BLaER1 treated with 17β-estradiol and CSF1 and Interleukin-3, amounts not matched to agents 10 nM and 100 nM (cell line): ENCODE measurements around the gene CPT1C.

Experiments
- H3K27ac ChIP-seq, 11 experiments: shearing (Covaris generic); formaldehyde crosslinking; 2 replicates each; pipeline ENCODE4 v1.8.1; 2022
- H3K27me3 ChIP-seq, 11 experiments: shearing (Covaris generic); formaldehyde crosslinking; 2 replicates each; pipeline ENCODE4 v1.8.1; 2022
- H3K36me3 ChIP-seq, 11 experiments: shearing (Covaris generic); formaldehyde crosslinking; 2 replicates each; pipeline ENCODE4 v1.8.1; 2022
- H3K4me1 ChIP-seq, 10 experiments: shearing (Covaris generic); formaldehyde crosslinking; 2 replicates each; pipeline ENCODE4 v1.8.1; 2022
- H3K4me2 ChIP-seq, 11 experiments: shearing (Covaris generic); formaldehyde crosslinking; 2 replicates each; pipeline ENCODE4 v1.8.1; 2022
- H3K4me3 ChIP-seq, 10 experiments: shearing (Covaris generic); formaldehyde crosslinking; 2 replicates each; pipeline ENCODE4 v1.8.1; 2022
- H3K9ac ChIP-seq, 11 experiments: shearing (Covaris generic); formaldehyde crosslinking; 2 replicates each; pipeline ENCODE4 v1.8.1; 2022
- H3K9me3 ChIP-seq, 11 experiments: shearing (Covaris generic); formaldehyde crosslinking; replicated peaks in 1 of 11; 2 replicates each; pipeline ENCODE4 v1.8.1; 2022
- H4K20me1 ChIP-seq, 11 experiments: shearing (Covaris generic); formaldehyde crosslinking; 2 replicates each; pipeline ENCODE4 v1.8.1; 2022
- Cebpa-rat ChIP-seq, 11 experiments: shearing (Covaris generic); IDR thresholded peaks; 2 replicates each; pipeline ENCODE4 v1.8.1; 2022

Gene CPT1C

DNA sequence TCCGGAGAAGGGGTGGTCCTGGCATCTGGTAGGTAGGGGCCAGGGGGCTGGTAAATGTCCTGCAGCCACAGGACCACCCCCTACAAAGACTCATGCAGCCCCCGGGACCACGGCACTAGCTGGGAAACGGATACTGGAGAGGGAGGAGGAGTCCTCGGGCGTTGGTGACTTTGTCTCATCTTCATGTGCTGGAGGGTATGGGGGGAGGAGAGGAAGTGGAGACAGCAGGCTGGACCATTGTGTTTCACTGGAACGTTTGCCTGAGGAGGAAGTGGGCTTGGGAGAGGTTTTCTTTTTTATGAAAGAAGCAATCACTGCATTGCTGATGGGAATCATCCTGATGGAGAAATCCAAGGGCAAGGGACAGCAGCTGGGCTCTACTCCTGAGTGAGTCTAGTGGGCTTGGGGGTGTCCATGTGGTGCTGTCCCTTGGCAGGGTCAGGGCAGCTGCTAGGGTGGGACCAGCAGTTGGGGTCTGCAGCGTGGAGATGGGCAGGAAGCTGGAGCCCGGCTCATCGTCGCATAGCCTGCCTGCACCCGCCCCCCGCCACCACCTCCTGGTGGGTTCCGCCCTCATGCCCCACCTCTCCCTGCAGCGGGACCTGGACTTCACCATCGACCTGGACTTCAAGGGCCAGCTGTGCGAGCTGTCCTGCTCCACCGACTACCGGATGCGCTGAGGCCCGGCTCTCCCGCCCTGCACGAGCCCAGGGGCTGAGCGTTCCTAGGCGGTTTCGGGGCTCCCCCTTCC, 3.2 kb upstream of the CPT1C start:
- Histone ChIP-seq H3K36me3 (peaks cover 33 to 74% (median 66%) of the 10 kb centered on the region in 11 experiments), H3K4me2 (peak overlapping the region; percentile 64 to 95 (median 89)), H3K9me3 (no peaks in the 10 kb centered on the region), H3K9ac (peak overlapping the region in 10 of 11 experiments; percentile 29 to 66 (median 48); a peak in 16 of 22 replicates), H4K20me1 (peaks cover 0 to 78% (median 71%) of the 10 kb centered on the region in 11 experiments; a peak in 21 of 22 replicates), H3K4me3 (peak overlapping the region in 6 of 10 experiments; percentile 31 to 65 (median 48); a peak in 11 of 20 replicates), H3K4me1 (peaks cover 37 to 82% (median 56%) of the 10 kb centered on the region in 10 experiments), H3K27ac (peak overlapping the region in 7 of 11 experiments; percentile 44 to 77 (median 55); a peak in 13 of 22 replicates), H3K27me3 (peaks cover 21 to 35% (median 30%) of the 10 kb centered on the region in 11 experiments)
- TF ChIP-seq Cebpa-rat (IDR thresholded peaks at IDR 0.05): no peak

DNA sequence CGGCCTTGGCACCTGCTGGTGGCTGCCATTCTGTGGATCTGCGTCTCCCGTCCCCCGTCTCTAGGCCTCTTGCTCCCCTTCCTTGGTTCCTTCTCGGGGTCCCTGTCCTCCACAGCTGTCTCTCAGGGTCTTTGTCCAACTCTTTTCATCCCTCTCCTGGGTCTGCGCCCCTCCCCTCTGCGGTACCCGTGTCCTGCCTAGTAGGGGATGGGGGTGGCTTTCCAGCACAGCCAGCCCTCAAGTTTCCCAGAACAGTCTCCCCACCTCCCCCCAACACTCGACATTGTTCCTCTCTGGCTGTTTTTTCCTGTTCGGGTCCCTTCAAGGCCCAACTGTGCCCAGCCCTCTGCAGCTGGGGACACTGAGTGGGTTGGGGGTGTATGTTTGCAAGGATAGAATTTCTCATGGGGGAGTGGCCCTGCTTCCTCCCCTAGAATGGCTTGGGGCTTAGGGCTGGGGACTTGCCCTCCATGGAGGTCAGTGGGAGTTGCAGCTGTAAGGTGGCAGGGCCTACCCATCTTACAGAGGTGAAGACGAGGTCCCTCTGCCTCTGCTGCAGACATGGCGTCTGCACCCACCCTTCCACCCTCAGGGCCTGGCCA, 2.3 kb upstream of the CPT1C start:
- H3K9ac ChIP-seq: peak overlapping the region in 6 of 11 experiments; percentile 29 to 66 (median 48); a peak in 10 of 22 replicates
- peaks cover 25 to 65% (median 57%) of the 10 kb centered on the region in 11 experiments for H3K36me3 ChIP-seq
- peaks cover 37 to 82% (median 56%) of the 10 kb centered on the region in 10 experiments for H3K4me1 ChIP-seq
- peak overlapping the region in 6 of 11 experiments; percentile 33 to 77 (median 59); a peak in 9 of 22 replicates for H3K27ac ChIP-seq
- H3K9me3 ChIP-seq: no peaks in the 10 kb centered on the region
- TF ChIP-seq Cebpa-rat (IDR thresholded peaks at IDR 0.05): no peak
- H4K20me1 ChIP-seq: peaks cover 0 to 69% (median 62%) of the 10 kb centered on the region in 11 experiments; a peak in 21 of 22 replicates
- H3K4me3 ChIP-seq: peak overlapping the region in 4 of 10 experiments; percentile 45 to 65 (median 52); a peak in 8 of 20 replicates
- peaks cover 21 to 35% (median 30%) of the 10 kb centered on the region in 11 experiments for H3K27me3 ChIP-seq
- peak overlapping the region; percentile 64 to 95 (median 89); a peak in 20 of 22 replicates for H3K4me2 ChIP-seq

DNA sequence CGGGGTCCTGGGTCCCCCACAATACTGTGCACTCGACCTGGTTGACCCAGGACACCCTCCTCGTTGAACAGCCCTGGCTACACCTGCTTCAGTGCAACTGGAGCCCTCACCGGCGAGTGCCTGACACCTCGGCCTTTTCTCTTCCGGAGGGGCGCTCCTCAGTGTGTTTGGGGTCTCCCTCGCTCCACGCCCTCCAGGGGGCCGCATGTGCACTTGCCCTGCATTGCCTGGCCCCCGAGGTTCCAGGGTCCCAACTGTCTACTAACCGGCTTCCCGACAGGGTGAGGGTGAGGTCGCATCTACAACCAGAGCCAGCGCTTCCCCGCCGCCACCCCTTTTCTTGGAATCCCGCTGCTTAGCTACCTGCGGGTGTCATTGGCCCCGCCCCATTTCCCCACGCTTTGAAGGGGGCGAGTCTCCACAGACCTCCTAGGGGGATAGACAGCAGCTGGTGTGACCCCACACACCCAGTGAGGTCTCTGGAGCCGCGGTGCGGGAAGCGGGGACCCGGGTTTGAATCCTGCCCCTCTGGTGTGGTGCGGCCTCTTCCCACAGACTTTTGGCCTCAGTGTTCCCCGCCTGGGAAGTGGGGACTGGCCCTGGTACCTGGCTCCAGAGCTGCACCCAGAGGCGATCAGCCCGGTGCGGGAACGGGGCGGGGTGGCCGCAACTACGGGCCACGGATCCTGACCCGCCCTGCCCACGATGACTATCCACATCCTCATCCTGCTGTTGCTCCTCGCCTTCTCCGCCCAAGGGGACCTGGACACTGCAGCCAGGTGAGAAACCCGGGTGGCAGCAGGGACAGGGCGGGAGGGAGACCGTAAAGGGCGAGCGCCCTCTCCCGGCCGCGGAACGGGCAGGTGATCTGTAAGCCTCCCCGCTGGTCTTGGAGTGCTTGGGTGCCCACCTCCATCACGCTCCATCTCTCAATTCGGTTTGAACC, 1.5 kb upstream of the CPT1C start, which contains the start of gene ADM5:
Gene ADM5, plus strand, starts transcription at position 462 of the 946 bp plus-strand sequence. Its CDS starts 244 bp downstream, at position 706.
- peak within 1 kb of the TSS in 6 of 11 experiments; percentile 33 to 77 (median 59); a peak in 9 of 22 replicates for H3K27ac ChIP-seq
- no peaks in the 10 kb centered on the region for H3K9me3 ChIP-seq
- H3K4me1 ChIP-seq: peaks cover 37 to 75% (median 56%) of the 10 kb centered on the region in 10 experiments
- peak within 1 kb of the TSS in 8 of 10 experiments; percentile 27 to 65 (median 46); a peak in 11 of 20 replicates for H3K4me3 ChIP-seq
- H3K27me3 ChIP-seq: peaks cover 21 to 35% (median 30%) of the 10 kb centered on the region in 11 experiments
- peaks cover 0 to 62% (median 54%) of the 10 kb centered on the region in 11 experiments; a peak in 19 of 22 replicates for H4K20me1 ChIP-seq
- H3K36me3 ChIP-seq: peaks cover 18 to 57% (median 49%) of the 10 kb centered on the region in 11 experiments
- TF ChIP-seq Cebpa-rat (IDR thresholded peaks at IDR 0.05): no peak
- H3K9ac ChIP-seq: peak within 1 kb of the TSS in 9 of 11 experiments; percentile 10 to 66 (median 42); a peak in 13 of 22 replicates
- peak within 1 kb of the TSS; percentile 68 to 95 (median 89) for H3K4me2 ChIP-seq

DNA sequence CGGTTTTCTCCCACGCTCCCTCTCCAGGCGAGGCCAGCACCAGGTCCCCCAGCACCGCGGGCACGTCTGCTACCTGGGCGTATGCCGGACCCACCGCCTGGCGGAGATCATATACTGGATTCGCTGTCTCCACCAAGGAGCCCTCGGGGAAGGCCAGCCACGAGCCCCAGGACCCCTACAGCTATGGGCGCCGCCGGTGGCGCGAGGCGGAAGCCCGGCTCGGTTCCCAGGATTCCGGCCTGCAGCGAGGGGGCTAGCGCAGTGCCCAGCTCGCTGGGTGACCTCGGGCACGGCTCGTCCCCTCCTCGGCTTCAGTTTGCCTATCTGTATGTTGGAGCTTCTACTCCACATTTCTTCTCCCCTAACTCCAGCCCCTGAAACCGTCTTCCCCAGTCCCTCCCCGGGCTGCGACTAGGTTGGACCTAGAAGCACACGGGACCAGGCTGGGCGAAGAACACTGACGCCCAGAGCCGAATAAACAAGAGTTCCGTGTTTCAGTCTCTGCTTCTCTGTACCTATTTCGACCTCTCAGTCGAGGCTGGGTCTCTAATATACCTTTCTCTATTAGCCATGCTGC, 749 bp upstream of the CPT1C start:
- H3K36me3 ChIP-seq: peaks cover 11 to 49% (median 42%) of the 10 kb centered on the region in 11 experiments
- peak overlapping the region in 7 of 11 experiments; percentile 7 to 42 (median 35); a peak in 5 of 22 replicates for H3K9ac ChIP-seq
- peaks cover 0 to 54% (median 47%) of the 10 kb centered on the region in 11 experiments; a peak in 19 of 22 replicates for H4K20me1 ChIP-seq
- H3K4me1 ChIP-seq: peaks cover 37 to 71% (median 56%) of the 10 kb centered on the region in 10 experiments
- no peak overlapping the region for H3K27ac ChIP-seq
- no peaks in the 10 kb centered on the region for H3K9me3 ChIP-seq
- peak overlapping the region in 8 of 10 experiments; percentile 26 to 56 (median 37); a peak in 10 of 20 replicates for H3K4me3 ChIP-seq
- peak overlapping the region; percentile 68 to 95 (median 80) for H3K4me2 ChIP-seq
- TF ChIP-seq Cebpa-rat (IDR thresholded peaks at IDR 0.05): no peak
- H3K27me3 ChIP-seq: peaks cover 21 to 35% (median 30%) of the 10 kb centered on the region in 11 experiments

DNA sequence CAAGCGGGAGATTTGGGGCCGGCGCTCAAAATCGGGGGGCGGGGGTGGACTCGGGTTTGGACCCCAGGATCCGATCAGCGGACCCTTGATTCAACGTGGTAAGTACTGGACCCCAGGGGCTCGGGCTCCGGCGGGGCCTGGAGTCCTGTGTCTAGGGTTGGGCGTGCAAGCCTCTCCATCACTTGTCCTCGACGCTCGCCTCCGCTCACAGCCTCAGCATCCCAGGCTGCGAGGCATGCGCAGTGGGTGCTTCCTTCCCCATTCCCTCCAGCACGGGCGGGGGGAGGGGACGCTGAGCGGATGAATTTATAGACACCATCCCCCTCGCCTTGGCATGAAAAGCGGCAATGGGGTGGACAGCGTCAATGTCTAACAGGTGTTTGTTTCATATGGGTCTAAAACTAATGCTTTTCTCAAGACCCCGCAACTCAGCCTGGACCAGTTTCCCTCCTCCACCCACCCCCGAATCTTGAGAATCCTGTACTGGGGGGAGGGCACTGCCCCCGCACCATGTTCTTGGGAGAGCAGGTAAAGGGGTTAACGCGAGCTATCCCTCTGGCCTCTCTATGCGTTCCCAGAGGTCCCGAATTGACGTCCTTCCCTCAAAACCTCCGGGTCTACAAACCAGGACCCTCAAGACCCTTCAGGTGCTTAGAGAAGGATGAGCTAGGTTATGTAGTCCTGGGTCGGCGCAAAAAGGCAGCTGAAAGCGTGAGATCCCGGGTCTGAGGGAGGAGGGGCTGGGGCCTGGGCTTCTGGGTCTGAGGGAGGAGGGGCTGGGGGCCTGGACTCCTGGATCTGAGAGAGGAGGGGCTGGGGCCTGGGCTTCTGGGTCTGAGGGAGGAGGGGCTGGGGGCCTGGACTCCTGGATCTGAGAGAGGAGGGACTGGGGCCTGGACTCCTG, 579 bp downstream of the CPT1C start:
- Histone ChIP-seq H3K36me3 (peaks cover 0 to 36% (median 29%) of the 10 kb centered on the region in 11 experiments; a peak in 20 of 22 replicates), H3K4me2 (peak overlapping the region; percentile 68 to 95 (median 80)), H3K4me1 (peaks cover 37 to 58% (median 50%) of the 10 kb centered on the region in 10 experiments), H3K4me3 (peak overlapping the region in 9 of 10 experiments; percentile 22 to 56 (median 38); a peak in 16 of 20 replicates), H4K20me1 (peaks cover 0 to 41% (median 34%) of the 10 kb centered on the region in 11 experiments; a peak in 17 of 22 replicates), H3K27me3 (peaks cover 21 to 35% (median 30%) of the 10 kb centered on the region in 11 experiments), H3K27ac (no peak overlapping the region), H3K9me3 (no peaks in the 10 kb centered on the region), H3K9ac (peak overlapping the region in 2 of 11 experiments; percentile 7 to 21; a peak in 3 of 22 replicates)
- TF ChIP-seq Cebpa-rat (IDR thresholded peaks at IDR 0.05): no peak

DNA sequence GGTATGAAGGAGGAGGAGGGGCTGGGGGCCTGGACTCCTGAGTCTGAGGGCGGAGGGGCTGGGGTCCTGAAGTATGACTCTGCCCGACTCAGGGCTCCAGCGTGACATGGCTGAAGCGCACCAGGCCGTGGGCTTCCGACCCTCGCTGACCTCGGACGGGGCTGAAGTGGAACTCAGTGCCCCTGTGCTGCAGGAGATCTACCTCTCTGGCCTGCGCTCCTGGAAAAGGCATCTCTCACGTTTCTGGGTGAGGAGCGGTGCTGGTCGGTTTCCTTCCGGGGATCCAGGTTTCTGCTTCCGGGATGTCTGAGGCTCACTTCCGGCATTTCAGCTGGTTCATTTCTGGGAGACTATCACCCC, 1.2 kb downstream of the CPT1C start:
- H4K20me1 ChIP-seq: peaks cover 0 to 37% (median 33%) of the 10 kb centered on the region in 11 experiments; a peak in 17 of 22 replicates
- TF ChIP-seq Cebpa-rat (IDR thresholded peaks at IDR 0.05): no peak
- no peak overlapping the region for H3K4me3 ChIP-seq
- no peak overlapping the region for H3K9ac ChIP-seq
- peaks cover 21 to 35% (median 30%) of the 10 kb centered on the region in 11 experiments for H3K27me3 ChIP-seq
- peaks cover 0 to 32% (median 26%) of the 10 kb centered on the region in 11 experiments; a peak in 20 of 22 replicates for H3K36me3 ChIP-seq
- no peak overlapping the region for H3K27ac ChIP-seq
- no peaks in the 10 kb centered on the region for H3K9me3 ChIP-seq
- H3K4me1 ChIP-seq: peaks cover 33 to 57% (median 46%) of the 10 kb centered on the region in 10 experiments
- H3K4me2 ChIP-seq: peak overlapping the region in 3 of 11 experiments; percentile 15 to 40 (median 18); a peak in 4 of 22 replicates
